PC-9 (cell line): ENCODE measurements around the gene F11.

Experiments
- CTCF ChIP-seq: fragments of 200-600 bp; sonication (generic); conservative IDR thresholded peaks from 2 replicates; pipeline ENCODE4 v1.6.1; 2017; ENCODE audit warnings: mixed run types, antibody characterized with exemption, mild to moderate bottlenecking, moderate library complexity
- EZH2 ChIP-seq: fragments of 200-600 bp; sonication (generic); IDR thresholded peaks from 2 replicates; pipeline ENCODE4 v1.8.0; 2017; ENCODE audit warnings: antibody characterized with exemption, low read depth

DNA sequence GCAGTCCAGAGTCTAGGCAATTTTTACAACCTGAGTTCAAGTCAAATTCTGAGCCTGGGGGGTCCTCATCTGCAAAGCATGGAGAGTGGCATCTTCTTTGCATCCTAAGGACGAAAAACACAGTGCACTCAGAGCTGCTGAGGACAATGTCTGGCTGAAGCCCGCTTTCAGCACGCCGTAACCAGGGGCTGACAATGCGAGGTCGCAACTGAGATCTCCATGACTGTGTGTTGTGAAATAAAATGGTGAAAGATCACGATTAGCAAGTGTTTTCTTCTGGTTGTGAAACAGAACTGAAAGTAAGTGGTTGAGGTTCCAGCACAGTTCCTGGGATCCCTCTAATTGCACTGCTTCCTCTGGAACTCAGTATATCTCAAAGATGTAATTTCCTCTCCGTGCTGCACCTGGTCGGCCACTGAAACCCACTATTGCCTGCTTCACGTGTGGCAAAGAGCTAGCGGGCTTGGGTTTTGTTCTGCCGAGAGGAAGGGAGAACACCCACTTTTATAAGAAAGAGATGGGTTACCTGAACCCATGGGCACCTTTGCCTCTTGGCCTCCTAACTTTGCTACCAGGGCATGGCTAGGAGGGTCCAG lies 7.7 kb upstream of the F11 start:
- TF ChIP-seq CTCF, result no peak
- no peak for TF ChIP-seq EZH2
